Breast epithelium (tissue), 4 donors: ENCODE data around the gene NUDT16. TPM values are rescaled to one million over a fixed set of nuclear protein-coding genes. Genes with fewer than 3 reads are reported as not detected.

Experiments used
- DNase-seq, 2 donors: peaks; one replicate each; pipeline ENCODE4 v3.0.0-alpha.2; 2019; ENCODE audit warnings: low spot score in 2 of 2
- H3K27ac ChIP-seq, 2 donors: fragments of 200-600 bp; sonication (generic) in 1 of 2; one replicate each; pipeline ENCODE4 v1.5.1; 2016 to 2019; ENCODE audit warnings: mild to moderate bottlenecking in 1 of 2
- H3K27me3 ChIP-seq, 2 donors: fragments of 200-600 bp; sonication (generic) in 1 of 2; one replicate each; pipeline versions ENCODE4 v1.5.1 to v1.6.0; 2017 to 2019; ENCODE audit warnings: control low read depth in 1 of 2, mild to moderate bottlenecking in 1 of 2
- H3K36me3 ChIP-seq: fragments of 200-600 bp; one replicate; pipeline ENCODE4 v1.5.1; 2019
- H3K4me1 ChIP-seq, 2 donors: fragments of 200-600 bp; sonication (generic); one replicate each; pipeline ENCODE4 v1.5.1; 2016 to 2019; ENCODE audit warnings: control low read depth in 1 of 2
- H3K4me3 ChIP-seq, 3 donors: fragments of 200-600 bp; sonication (generic); 1 replicate in 2 of 3; 2 replicates in 1 of 3; pipeline ENCODE4 v1.5.1; 2016 to 2019; ENCODE audit warnings: mild to moderate bottlenecking in 3 of 3, moderate library complexity in 2 of 3
- H3K9me3 ChIP-seq, 2 donors: fragments of 200-600 bp; sonication (generic) in 1 of 2; one replicate each; pipeline ENCODE4 v1.5.1; 2016 to 2019; ENCODE audit warnings: control low read depth in 1 of 2
- POLR2A ChIP-seq: fragments of 450-650 bp; IDR thresholded peaks from one replicate; pipeline ENCODE4 v1.6.1; 2016; ENCODE audit warnings: antibody characterized with exemption, mild to moderate bottlenecking, moderate library complexity
- POLR2AphosphoS5 ChIP-seq, 3 donors: sonication (generic); formaldehyde crosslinking; IDR thresholded peaks; one replicate each; pipeline ENCODE4 v1.6.1; 2017; ENCODE audit warnings: antibody characterized with exemption in 3 of 3
- intact Hi-C: fragments of 100-400 bp; cut with DNase I; formaldehyde crosslinking; loops from one replicate; pipeline ENCODE4 v1.15.1; 2023; ENCODE audit warnings: low total_unique reads
- total RNA-seq, 3 donors: library from RNA; depleted of rRNA; stranded (reverse); fragments of >200 nt; gene quantifications; one replicate each; pipeline ENCODE4 v1.1.0, GENCODE V29; 2016
- TF ChIP-seq, protein P1 (sequence below), 3 donors: fragments of 450-650 bp; IDR thresholded peaks; one replicate each; pipeline ENCODE4 v1.5.1; 2016 to 2017; ENCODE audit warnings: antibody characterized with exemption in 3 of 3, mild to moderate bottlenecking in 3 of 3, moderate library complexity in 3 of 3

NUDT16 gene
- total RNA-seq, 3 donors from 2014 or later, result 20.3 to 86.7 (median 27.2) TPM

GRCh38 chr3:131349946-131350347 is 31.6 kb upstream of the NUDT16 start:
- intact Hi-C loops, result no loop called here
- TF ChIP-seq POLR2AphosphoS5 (IDR thresholded peaks at IDR 0.05) (no peak), POLR2A (no peak)
- TF ChIP-seq, protein P1, sequence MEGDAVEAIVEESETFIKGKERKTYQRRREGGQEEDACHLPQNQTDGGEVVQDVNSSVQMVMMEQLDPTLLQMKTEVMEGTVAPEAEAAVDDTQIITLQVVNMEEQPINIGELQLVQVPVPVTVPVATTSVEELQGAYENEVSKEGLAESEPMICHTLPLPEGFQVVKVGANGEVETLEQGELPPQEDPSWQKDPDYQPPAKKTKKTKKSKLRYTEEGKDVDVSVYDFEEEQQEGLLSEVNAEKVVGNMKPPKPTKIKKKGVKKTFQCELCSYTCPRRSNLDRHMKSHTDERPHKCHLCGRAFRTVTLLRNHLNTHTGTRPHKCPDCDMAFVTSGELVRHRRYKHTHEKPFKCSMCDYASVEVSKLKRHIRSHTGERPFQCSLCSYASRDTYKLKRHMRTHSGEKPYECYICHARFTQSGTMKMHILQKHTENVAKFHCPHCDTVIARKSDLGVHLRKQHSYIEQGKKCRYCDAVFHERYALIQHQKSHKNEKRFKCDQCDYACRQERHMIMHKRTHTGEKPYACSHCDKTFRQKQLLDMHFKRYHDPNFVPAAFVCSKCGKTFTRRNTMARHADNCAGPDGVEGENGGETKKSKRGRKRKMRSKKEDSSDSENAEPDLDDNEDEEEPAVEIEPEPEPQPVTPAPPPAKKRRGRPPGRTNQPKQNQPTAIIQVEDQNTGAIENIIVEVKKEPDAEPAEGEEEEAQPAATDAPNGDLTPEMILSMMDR (IDR thresholded peaks at IDR 0.05), result no peak
- Histone ChIP-seq H3K4me3 (no peak overlapping the region), H3K36me3 (no peaks in the 10 kb centered on the region), H3K4me1 (no peaks in the 10 kb centered on the region), H3K27me3 (no peaks in the 10 kb centered on the region), H3K9me3 (no peaks in the 10 kb centered on the region), H3K27ac (peak overlapping the region; percentile 33 to 44)
- DNase-seq, result no peak

DNA sequence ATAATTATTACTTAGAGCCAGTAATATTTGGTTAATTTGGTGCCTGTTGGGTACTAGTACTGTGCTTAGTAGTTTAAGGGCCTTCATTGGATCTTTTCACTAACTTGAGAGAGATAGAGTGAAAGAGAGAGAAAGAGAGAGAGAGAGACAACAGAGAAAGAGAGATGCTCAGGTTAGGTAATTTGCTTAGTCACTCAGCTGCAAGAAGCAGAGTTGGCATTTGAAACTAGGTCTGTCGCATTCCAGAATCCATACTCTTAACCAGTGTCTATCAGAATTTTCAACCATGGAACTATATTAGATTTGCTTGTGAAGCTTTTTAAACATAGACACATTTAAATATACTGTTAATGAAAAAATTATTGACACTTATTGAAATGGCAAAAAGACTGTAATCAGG is 31.1 kb upstream of the NUDT16 start:
- no peak overlapping the region for H3K4me3 ChIP-seq
- H3K36me3 ChIP-seq, result no peaks in the 10 kb centered on the region
- H3K27me3 ChIP-seq, result no peaks in the 10 kb centered on the region
- H3K4me1 ChIP-seq, result no peaks in the 10 kb centered on the region
- H3K27ac ChIP-seq, result peak overlapping the region in 1 of 2 donors; percentile 44
- DNase-seq, result no peak
- H3K9me3 ChIP-seq, result no peaks in the 10 kb centered on the region
- no peak for TF ChIP-seq POLR2A
- no peak for TF ChIP-seq POLR2AphosphoS5 (IDR thresholded peaks at IDR 0.05)
- TF ChIP-seq, protein P1 (IDR thresholded peaks at IDR 0.05), result no peak
- intact Hi-C loops, result no loop called here

- DNase-seq, result no peak
- H3K4me3 ChIP-seq, result no peak overlapping the region
- H3K9me3 ChIP-seq, result no peaks in the 10 kb centered on the region
- intact Hi-C loops, result no loop called here
- TF ChIP-seq, protein P1 (IDR thresholded peaks at IDR 0.05), result no peak
- TF ChIP-seq POLR2A (no peak), POLR2AphosphoS5 (IDR thresholded peaks at IDR 0.05) (no peak)
- no peak overlapping the region for H3K27ac ChIP-seq
- no peaks in the 10 kb centered on the region for H3K27me3 ChIP-seq
- H3K4me1 ChIP-seq, result no peaks in the 10 kb centered on the region
- H3K36me3 ChIP-seq, result no peaks in the 10 kb centered on the region
These were observed 28.3 kb upstream of the NUDT16 start for GRCh38 chr3:131353016-131353877.

DNA sequence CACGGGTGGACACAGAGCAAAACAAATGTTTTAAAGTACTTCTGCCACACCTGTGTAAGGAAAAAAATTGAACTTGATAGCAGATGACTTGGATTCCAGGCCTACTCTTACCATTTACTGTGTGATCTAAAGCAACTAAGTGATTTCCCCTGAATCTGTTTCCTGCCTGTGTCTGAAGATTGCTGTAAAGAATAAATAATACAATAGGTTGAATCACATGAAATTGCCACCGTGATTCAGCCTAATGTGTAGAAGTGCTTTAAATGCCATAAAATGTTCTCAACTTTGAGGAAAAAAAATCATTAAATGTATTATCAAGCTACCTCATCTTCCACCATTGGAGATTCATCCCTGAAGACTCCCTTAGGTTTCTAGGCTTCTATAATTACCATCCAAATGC is 27.6 kb upstream of the NUDT16 start:
- Histone ChIP-seq H3K9me3 (no peaks in the 10 kb centered on the region), H3K4me3 (no peak overlapping the region), H3K4me1 (no peaks in the 10 kb centered on the region), H3K27me3 (no peaks in the 10 kb centered on the region), H3K36me3 (no peaks in the 10 kb centered on the region), H3K27ac (no peak overlapping the region)
- intact Hi-C loops, result no loop called here
- DNase-seq, result no peak
- no peak for TF ChIP-seq POLR2A
- TF ChIP-seq, protein P1 (IDR thresholded peaks at IDR 0.05), result no peak
- TF ChIP-seq POLR2AphosphoS5 (IDR thresholded peaks at IDR 0.05), result no peak

GRCh38 chr3:131356006-131356595 is 25.5 kb upstream of the NUDT16 start:
- intact Hi-C loops, result no loop called here
- no peak for DNase-seq
- Histone ChIP-seq H3K27me3 (no peaks in the 10 kb centered on the region), H3K9me3 (no peaks in the 10 kb centered on the region), H3K36me3 (no peaks in the 10 kb centered on the region), H3K4me1 (no peaks in the 10 kb centered on the region), H3K27ac (no peak overlapping the region), H3K4me3 (no peak overlapping the region)
- TF ChIP-seq POLR2AphosphoS5 (IDR thresholded peaks at IDR 0.05), result no peak
- TF ChIP-seq POLR2A, result no peak
- TF ChIP-seq, protein P1 (IDR thresholded peaks at IDR 0.05), result no peak
